ENCODE measurements around the gene AGPAT2. TPM values are rescaled to one million over a fixed set of nuclear protein-coding genes. Genes with fewer than 3 reads are reported as not detected.

Gene AGPAT2
- total and polyA plus RNA-seq, 2 experiments from 2014 or later, result 31.8 to 44.7 TPM

GRCh38 chr9:136670576-136671253 lies 16.5 kb downstream of the AGPAT2 start:
- Mint-ChIP-seq H3K27me3 (ENCODE audit: insufficient read depth, low read depth, poor library complexity) (peaks cover 4% of the 10 kb centered on the region), H3K4me1 (peaks cover 3% of the 10 kb centered on the region; the same call in 1 of the 3 replicates), H3K9me3 (no peaks in the 10 kb centered on the region), H3K4me3 (no peak overlapping the region), H3K27ac (no peak overlapping the region), H3K36me3 (ENCODE audit: low read depth) (no peaks in the 10 kb centered on the region)
- no peaks in the 10 kb centered on the region for H3K4me1 ChIP-seq (ENCODE audit: insufficient read depth)
- DNase-seq (ENCODE audit: low spot score), result no peak
- H4K20me1 ChIP-seq (replicated peaks; ENCODE audit: insufficient read depth), result no peaks in the 10 kb centered on the region
- no peaks in the 10 kb centered on the region for H3F3A ChIP-seq (replicated peaks; ENCODE audit: low read depth)
- ATAC-seq, result no peak
- H3K4me2 ChIP-seq, result no peak overlapping the region
- no peaks in the 10 kb centered on the region for H3K79me2 ChIP-seq (replicated peaks; ENCODE audit: insufficient read depth)
- no peaks in the 10 kb centered on the region for H3K36me3 ChIP-seq (ENCODE audit: insufficient read depth)
- TF ChIP-seq POLR2AphosphoS5 (IDR thresholded peaks at IDR 0.05; ENCODE audit: low read depth) (no peak), ZNF462 (CRISPR knock-in tag; IDR thresholded peaks at IDR 0.05) (no peak), STAT1 (IDR thresholded peaks at IDR 0.05; ENCODE audit: unreplicated experiment) (no peak), EZH2phosphoT487 (IDR thresholded peaks at IDR 0.05; ENCODE audit: unreplicated experiment) (no peak), ZNF331 (CRISPR knock-in tag; IDR thresholded peaks at IDR 0.05; ENCODE audit: low read depth) (no peak), CREB1 (CRISPR knock-in tag; IDR thresholded peaks at IDR 0.05; ENCODE audit: low read depth) (no peak), ZNF114 (CRISPR knock-in tag; IDR thresholded peaks at IDR 0.05) (no peak), EZH2 (IDR thresholded peaks at IDR 0.05; ENCODE audit: low read depth, unreplicated experiment) (no peak), REST (IDR thresholded peaks at IDR 0.05; ENCODE audit: unreplicated experiment) (no peak), NANOG (IDR thresholded peaks at IDR 0.05; ENCODE audit: borderline replicate concordance) (no peak), JUNB (IDR thresholded peaks at IDR 0.05; ENCODE audit: unreplicated experiment) (no peak)
- TF ChIP-seq, protein P1, sequence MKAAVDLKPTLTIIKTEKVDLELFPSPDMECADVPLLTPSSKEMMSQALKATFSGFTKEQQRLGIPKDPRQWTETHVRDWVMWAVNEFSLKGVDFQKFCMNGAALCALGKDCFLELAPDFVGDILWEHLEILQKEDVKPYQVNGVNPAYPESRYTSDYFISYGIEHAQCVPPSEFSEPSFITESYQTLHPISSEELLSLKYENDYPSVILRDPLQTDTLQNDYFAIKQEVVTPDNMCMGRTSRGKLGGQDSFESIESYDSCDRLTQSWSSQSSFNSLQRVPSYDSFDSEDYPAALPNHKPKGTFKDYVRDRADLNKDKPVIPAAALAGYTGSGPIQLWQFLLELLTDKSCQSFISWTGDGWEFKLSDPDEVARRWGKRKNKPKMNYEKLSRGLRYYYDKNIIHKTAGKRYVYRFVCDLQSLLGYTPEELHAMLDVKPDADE (IDR thresholded peaks at IDR 0.05), result no peak
- H3K9me2 ChIP-seq (ENCODE audit: insufficient read depth), result no peaks in the 10 kb centered on the region
- no peak overlapping the region for H2AFZ ChIP-seq
- no peak overlapping the region for H3K4me3 ChIP-seq
- H3K27ac ChIP-seq (ENCODE audit: low read depth), result no peak overlapping the region
- H3K27me3 ChIP-seq (ENCODE audit: insufficient read depth), result no peaks in the 10 kb centered on the region
